HFF-Myc (cell line): ENCODE measurements around the gene SNX9.

Experiments
- DNase-seq: peaks from one replicate; pipeline ENCODE4 v3.0.0-alpha.2; 2011; ENCODE audit warnings: low read depth; ENCODE audit errors: extremely low read depth
- H3K4me3 ChIP-seq: replicated peaks from 2 replicates; pipeline ENCODE4 v1.5.1; 2011; ENCODE audit warnings: low read depth, mild to moderate bottlenecking, control low read depth, low read length
- CTCF ChIP-seq: IDR thresholded peaks from 2 replicates; pipeline ENCODE4 v1.5.1; 2012; ENCODE audit warnings: mild to moderate bottlenecking, low read depth, low read length, control low read depth; ENCODE audit errors: missing control alignments

SNX9 gene

GRCh38 chr6:157811137-157811475 lies 11.9 kb upstream of the SNX9 start:
- no peak overlapping the region for H3K4me3 ChIP-seq
- DNase-seq: no peak
- TF ChIP-seq CTCF: no peak

- no peak for DNase-seq
- TF ChIP-seq CTCF: no peak
- no peak overlapping the region for H3K4me3 ChIP-seq
Measured at GRCh38 chr6:157811476-157812173, 11.4 kb upstream of the SNX9 start.

GRCh38 chr6:157812425-157813171 lies 10.4 kb upstream of the SNX9 start:
- TF ChIP-seq CTCF: no peak

DNA sequence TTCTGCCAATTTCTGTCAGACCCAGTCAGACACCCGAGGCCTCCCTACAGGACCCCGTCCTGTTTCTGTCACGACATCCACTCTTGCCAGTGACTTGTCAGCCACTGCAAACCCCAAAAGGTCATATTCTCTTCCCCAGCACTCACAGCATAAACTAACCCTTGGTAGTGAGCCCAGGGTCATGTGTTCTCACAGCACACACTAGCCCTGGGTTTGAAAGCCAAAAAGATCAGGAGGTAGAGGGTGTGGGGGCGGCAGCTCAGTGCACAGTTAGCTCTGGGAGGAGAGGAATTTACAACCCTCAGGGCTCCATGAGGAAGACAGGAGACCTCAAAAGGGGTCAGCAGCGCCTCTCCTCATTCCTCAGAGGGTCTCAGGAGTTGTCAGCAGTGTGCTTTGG lies 9.9 kb upstream of the SNX9 start:
- H3K4me3 ChIP-seq: no peak overlapping the region
- DNase-seq: no peak
- no peak for TF ChIP-seq CTCF

More at GRCh38 chr6:157812425-157813171, 10.4 kb upstream of the SNX9 start:
- H3K4me3 ChIP-seq: no peak overlapping the region
- no peak for DNase-seq

DNA sequence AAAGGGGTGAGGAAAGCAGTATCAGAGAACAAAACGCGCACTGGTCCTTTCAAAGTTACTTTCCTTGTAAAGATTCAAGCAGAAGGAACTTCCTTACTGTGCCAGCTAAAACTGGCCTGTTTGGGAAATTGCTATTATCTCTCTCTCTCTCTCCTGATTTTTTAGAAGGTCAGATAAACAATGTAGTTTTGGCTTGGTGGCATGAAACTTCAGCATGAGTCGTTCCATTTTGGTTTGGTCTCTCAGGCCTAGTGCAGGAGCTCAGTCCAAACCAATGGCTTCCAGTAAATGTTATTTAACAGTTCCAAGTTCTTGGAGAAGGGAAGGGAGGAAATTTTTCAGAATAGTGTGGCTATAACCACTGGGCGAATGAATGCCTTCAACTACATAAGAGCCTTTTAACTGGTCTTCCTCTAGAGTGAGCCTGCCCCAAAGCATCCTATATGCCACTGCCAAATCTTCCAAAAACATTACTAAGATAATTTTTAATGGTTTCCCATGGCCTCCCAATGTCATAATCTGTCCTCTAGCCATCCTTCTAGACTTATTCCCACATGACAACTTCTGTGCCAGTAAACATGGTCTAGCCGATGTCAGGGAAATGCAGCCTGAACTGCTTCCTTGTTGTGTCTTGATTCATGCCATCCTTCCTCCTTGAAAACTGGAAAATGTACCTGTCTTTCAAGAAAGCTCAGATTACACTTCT lies 9.1 kb upstream of the SNX9 start:
- peak; percentile 48 for DNase-seq
- H3K4me3 ChIP-seq: no peak overlapping the region
- TF ChIP-seq CTCF: no peak

GRCh38 chr6:157814883-157815282 lies 8.2 kb upstream of the SNX9 start:
- TF ChIP-seq CTCF: no peak
- DNase-seq: no peak
- H3K4me3 ChIP-seq: no peak overlapping the region
